ENCODE measurements around the gene RGN.
"Not testable (repeated sequence)": the region's sequence is repeated elsewhere in the genome, so short reads cannot be mapped to it uniquely, and the experiment has no call there.

The RGN gene

GRCh38 chrX:47078129-47079043, at the start of gene RGN:
RGN (plus strand) TSS chrX:47078443; CDS start chrX:47081145, 2,702 bp downstream.
- no peak for DNase-seq

DNA sequence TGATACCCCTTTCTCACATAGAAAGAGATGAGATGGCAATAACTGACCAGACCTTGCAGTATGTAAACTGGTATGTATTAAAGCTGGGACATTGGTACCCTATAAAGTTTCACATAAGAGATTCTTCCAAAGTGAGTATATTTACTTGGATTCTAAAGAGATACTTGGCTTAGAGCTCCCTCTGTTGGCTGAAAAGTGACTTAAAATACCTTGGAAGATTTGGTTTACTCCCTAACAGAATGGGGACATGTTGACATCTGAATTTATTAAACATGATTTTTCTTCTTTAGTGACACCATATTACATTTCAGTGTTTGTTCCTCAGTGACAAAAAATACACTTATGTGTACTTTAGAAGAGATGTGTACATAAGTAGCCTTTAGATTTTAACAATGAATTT, 47.9 kb upstream of the RGN start:
- peak; percentile 80 for DNase-seq

DNA sequence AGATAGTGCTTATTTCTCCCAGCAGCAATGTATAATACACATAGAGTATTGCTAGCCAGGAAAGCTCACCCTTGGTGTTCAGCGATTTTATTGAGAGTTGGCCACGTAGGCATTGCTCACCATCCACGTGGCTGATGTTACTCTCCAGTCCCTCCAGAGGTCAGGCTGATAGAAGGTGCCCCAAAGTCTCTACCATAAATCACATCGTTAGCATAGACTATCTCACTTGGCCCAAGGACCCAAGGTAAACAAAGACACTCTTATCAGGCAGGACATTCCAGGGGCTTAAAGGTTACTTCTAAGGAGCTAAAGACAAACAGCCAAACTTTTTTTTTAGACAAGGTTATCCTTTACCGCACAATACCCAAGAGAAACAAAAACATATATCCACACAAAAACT, 30.3 kb upstream of the RGN start:
- no peak for DNase-seq

- DNase-seq = no peak
Observed at GRCh38 chrX:47059142-47059874, 18.9 kb upstream of the RGN start.

- no peak for DNase-seq
Observed at GRCh38 chrX:47060708-47061107, 17.5 kb upstream of the RGN start.

DNA sequence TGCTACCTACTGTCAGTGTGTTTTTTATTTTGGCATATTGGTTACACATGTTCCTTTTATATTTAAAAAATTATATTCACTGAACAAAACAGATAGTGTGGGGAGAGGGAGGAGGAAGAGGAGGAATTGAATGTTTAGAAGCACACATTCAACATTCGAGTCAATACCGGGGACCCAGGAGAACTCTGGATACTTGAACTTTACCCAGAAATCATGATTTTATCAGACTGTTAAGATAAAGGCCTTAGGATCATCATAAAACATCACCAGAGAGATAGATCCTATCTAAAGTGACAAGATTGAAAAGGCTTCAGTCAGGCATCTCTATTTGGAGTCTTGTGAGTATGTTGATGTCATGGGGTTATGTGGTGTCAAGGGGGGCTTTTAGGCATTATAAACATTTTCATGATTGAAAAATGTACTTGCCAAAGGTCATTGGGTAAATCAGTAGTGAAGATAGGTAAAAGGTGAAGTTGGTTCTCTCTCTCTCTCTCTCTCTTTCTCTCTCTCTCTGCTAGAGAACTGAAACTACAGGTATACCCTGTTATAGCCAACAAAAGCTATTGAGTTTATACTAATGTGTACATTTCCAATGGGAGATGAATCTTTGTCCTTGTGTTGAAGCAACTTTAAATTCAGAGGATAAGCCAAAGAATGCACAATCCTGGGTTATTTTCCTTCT, 16.9 kb upstream of the RGN start:
- no peak for DNase-seq

DNA sequence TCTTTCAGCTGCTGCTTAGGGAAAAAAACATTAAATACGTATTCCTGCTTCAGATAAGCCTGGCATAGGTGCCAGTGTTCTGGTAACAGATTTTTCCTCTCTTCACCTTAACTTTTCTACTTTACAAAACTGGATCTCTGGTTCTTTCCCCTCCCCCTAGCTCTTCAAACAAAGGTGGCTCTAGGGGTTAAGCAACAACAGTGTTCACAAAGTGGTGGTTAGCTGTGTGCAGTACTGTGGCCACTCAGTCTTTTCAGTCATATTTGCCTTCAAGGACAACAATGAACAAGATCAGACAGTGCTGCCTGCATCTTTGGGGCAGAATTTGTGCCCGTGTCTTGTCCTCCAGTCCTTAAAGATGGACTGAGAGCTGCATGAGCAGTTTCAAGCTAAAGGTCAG, 15.1 kb upstream of the RGN start:
- no peak for DNase-seq

- DNase-seq = no peak
Observed at GRCh38 chrX:47068214-47068613, 10.0 kb upstream of the RGN start.

DNA sequence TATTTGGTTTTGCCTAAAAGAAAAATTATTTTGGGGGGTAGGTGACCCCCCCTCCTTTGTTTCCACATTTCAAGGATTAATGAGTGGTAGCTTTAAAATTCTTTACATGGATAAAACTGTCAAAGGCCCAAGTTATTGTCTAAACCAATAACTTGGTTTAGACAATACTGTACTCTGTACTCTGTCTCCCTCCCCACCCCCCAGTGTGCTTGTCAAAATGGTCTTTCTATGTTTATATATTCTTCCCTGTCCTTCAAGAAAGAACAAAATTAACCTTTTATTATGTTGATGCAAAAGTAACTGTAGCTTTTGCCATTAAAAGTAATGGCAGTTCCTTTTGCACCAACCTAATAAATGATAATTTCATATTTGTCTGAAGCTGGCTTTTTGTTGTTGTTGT, 9.5 kb upstream of the RGN start:
- DNase-seq = no peak

- DNase-seq = no peak
Observed at GRCh38 chrX:47080215-47080914, 2.1 kb downstream of the RGN start.

GRCh38 chrX:47080915-47081236, 2.6 kb downstream of the RGN start:
- DNase-seq = no peak

GRCh38 chrX:47091149-47091775, 13.0 kb downstream of the RGN start:
- DNase-seq = peak; percentile 29

DNA sequence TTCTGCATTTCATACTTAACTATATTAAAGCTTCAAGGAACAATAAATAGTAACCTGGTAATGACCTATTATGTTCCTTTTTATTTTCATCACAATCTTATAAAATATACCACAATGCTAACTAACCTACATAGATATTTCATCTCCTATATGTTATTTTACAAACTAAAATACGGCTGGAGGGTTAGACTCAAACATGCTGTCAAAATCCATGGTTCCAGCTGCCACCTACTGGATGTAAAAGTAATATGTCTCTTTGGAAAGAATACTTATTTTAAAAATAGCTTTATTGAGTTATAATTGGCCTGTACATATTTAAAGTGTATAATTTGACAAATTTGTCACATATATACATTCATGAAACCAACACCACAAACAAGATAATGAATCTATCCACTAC, 15.0 kb downstream of the RGN start:
- peak; percentile 10 for DNase-seq

- no peak for DNase-seq
Observed at GRCh38 chrX:47093860-47094259, 15.6 kb downstream of the RGN start.

DNA sequence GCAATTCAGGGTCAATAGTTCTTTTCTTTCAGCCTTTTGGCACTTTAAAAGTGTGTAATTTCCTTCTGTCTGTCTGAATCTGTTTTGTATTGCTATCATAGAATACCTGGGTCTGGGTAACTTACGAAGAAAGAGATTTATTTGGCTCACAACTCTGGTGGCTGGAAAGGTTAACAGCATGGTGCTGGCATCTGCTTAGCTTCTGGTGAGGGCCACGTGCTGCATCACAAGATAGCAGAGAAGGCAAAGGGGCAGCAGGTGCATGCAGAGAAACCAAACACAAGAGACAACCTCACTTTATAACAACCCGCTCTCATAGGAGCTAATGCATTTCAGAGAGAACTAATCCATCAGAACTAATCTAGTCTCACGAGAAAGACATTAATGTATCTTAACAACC, 18.8 kb downstream of the RGN start:
- DNase-seq = no peak

GRCh38 chrX:47098338-47099094, 20.3 kb downstream of the RGN start:
- no peak for DNase-seq

GRCh38 chrX:47101206-47101605, 23.0 kb downstream of the RGN start:
- DNase-seq = no peak

DNA sequence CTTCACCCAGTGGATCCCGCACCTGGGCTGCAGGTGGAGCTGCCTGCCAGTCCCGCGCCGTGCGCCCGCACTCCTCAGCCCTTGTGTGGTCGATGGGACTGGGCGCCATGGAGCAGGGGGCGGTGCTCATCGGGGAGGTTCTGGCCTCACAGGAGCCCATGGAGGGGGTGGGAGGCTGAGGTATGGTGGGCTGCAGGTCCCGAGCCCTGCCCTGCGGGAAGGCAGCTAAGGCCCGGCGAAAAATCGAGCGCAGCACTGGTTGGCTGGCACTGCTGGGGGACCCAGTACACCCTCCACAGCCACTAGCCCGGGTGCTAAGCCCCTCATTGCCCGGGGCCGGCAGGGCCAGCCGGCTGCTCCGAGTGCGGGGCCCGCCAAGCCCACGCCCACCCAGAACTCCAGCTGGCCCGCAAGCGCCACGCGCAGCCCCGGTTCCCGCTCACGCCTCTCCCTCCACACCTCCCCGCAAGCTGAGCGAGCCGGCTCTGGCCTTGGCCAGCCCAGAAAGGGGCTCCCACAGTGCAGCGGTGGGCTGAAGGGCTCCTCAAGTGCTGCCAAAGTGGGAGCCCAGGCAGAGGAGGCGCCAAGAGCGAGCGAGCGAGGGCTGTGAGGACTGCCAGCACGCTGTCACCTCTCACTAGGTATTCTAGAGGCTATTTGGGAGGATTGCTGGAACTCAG, 32.8 kb downstream of the RGN start:
- not testable (repeated sequence) for DNase-seq

DNA sequence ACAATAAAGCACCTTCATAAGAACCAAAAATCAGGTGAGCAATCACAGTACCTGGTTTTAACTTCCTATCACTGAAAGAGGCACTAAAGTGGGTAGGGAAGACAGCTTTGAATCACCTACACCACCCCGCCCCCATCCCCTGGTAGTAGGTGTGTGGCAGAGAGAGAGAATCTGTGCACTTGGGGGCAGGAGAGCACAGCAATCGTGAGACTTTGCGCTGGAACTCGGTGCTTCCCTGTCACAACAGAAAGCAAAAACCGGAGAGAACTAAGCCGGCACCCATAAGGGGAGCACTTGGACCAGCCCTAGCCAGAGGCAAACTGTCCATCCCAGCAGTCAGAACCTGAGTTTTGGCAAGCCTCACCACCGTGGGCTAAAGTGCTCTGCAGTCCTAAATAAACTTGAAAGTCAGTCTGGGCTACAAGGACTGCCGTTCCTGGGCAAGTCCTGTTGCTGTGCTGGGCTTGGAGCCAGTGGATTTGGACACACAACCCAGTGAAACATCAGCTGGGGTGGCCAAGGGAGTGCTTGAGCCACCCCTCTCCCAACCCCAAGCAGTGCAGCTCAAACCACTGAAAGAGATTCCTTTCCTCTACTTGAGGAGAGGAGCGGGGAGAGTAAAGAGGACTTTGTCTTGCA, 34.2 kb downstream of the RGN start:
- no peak for DNase-seq

GRCh38 chrX:47116551-47117110, 38.4 kb downstream of the RGN start:
- not testable (repeated sequence) for DNase-seq
